Measurements from ENCODE around the gene BANF1.
A peak's percentile ranks its signal among the peaks of the same experiment; 100 is the strongest.
"Not testable (repeated sequence)": the region's sequence is repeated elsewhere in the genome, so short reads cannot be mapped to it uniquely, and the experiment has no call there.

The BANF1 gene

GRCh38 chr11:65978391-65979238 lies 23.7 kb upstream of the BANF1 start:
- DNase-seq: no peak

- no peak for DNase-seq
Observed at GRCh38 chr11:65979261-65979759, 23.0 kb upstream of the BANF1 start.

GRCh38 chr11:65981101-65981740 lies 21.1 kb upstream of the BANF1 start:
- DNase-seq: no peak

- DNase-seq: no peak
Observed at GRCh38 chr11:65981972-65982823, 20.1 kb upstream of the BANF1 start.

- no peak for DNase-seq
Observed at GRCh38 chr11:65982824-65983588, 19.3 kb upstream of the BANF1 start.

GRCh38 chr11:65983589-65983987 lies 18.7 kb upstream of the BANF1 start:
- DNase-seq: no peak

- no peak for DNase-seq
Observed at GRCh38 chr11:65987336-65987735, 15.0 kb upstream of the BANF1 start.

- DNase-seq: peak; percentile 89
Observed at GRCh38 chr11:65988791-65989592, 13.3 kb upstream of the BANF1 start.

GRCh38 chr11:65992056-65992455 lies 10.2 kb upstream of the BANF1 start:
- no peak for DNase-seq

- no peak for DNase-seq
Observed at GRCh38 chr11:65997286-65997685, 5.0 kb upstream of the BANF1 start.

- DNase-seq: no peak
Observed at GRCh38 chr11:66002648-66003225, 434 bp downstream of the BANF1 start.

GRCh38 chr11:66003291-66003690 lies 988 bp downstream of the BANF1 start:
- no peak for DNase-seq

GRCh38 chr11:66004186-66004585 lies 1.9 kb downstream of the BANF1 start:
- DNase-seq: no peak

- no peak for DNase-seq
Observed at GRCh38 chr11:66006134-66006890, 4.0 kb downstream of the BANF1 start.

GRCh38 chr11:66006891-66007176 lies 4.5 kb downstream of the BANF1 start:
- DNase-seq: no peak

- no peak for DNase-seq
Observed at GRCh38 chr11:66007201-66007634, 4.9 kb downstream of the BANF1 start.

- no peak for DNase-seq
Observed at GRCh38 chr11:66008095-66008467, 5.8 kb downstream of the BANF1 start.

- DNase-seq: no peak
Observed at GRCh38 chr11:66008468-66009101, 6.3 kb downstream of the BANF1 start.

- not testable (repeated sequence) for DNase-seq
Observed at GRCh38 chr11:66010036-66010435, 7.7 kb downstream of the BANF1 start.

GRCh38 chr11:66011239-66011784 lies 9.0 kb downstream of the BANF1 start:
- DNase-seq: no peak
